ENCODE measurements around the gene ZNF222.

The ZNF222 gene

GRCh38 chr19:44032001-44032610 lies 6.9 kb downstream of the ZNF222 start:
- Histone ChIP-seq H3K4me1 (no peaks in the 10 kb centered on the region), H3K4me3 (ENCODE audit: low read depth, low read length) (no peak overlapping the region), H3K27me3 (no peaks in the 10 kb centered on the region), H3K9me3 (peaks cover 10% of the 10 kb centered on the region), H3K36me3 (peaks cover 43% of the 10 kb centered on the region)
- DNase-seq: no peak
- TF ChIP-seq CTCF (IDR thresholded peaks at IDR 0.05; ENCODE audit: low read depth, low read length): no peak

- peaks cover 27% of the 10 kb centered on the region for H3K27me3 ChIP-seq
- H3K9me3 ChIP-seq: no peaks in the 10 kb centered on the region
- H3K36me3 ChIP-seq: no peaks in the 10 kb centered on the region
- H3K4me1 ChIP-seq: no peaks in the 10 kb centered on the region
- DNase-seq: no peak
- TF ChIP-seq CTCF (IDR thresholded peaks at IDR 0.05; ENCODE audit: low read depth, low read length): no peak
- no peak overlapping the region for H3K4me3 ChIP-seq (ENCODE audit: low read depth, low read length)
Measured at GRCh38 chr19:44042147-44042546, 17.0 kb downstream of the ZNF222 start.

GRCh38 chr19:44050740-44051649 lies 25.8 kb downstream of the ZNF222 start:
- no peak for DNase-seq
- TF ChIP-seq CTCF (IDR thresholded peaks at IDR 0.05; ENCODE audit: low read depth, low read length): no peak
- peak overlapping the region; percentile 82 for H3K4me3 ChIP-seq (ENCODE audit: low read depth, low read length)
- peaks cover 3% of the 10 kb centered on the region; the same call in 1 of the 2 replicates for H3K36me3 ChIP-seq
- H3K9me3 ChIP-seq: no peaks in the 10 kb centered on the region
- H3K4me1 ChIP-seq: no peaks in the 10 kb centered on the region
- H3K27me3 ChIP-seq: peaks cover 6% of the 10 kb centered on the region

- no peak for TF ChIP-seq CTCF (IDR thresholded peaks at IDR 0.05; ENCODE audit: low read depth, low read length)
- peak within 1 kb of the TSS; percentile 82 for H3K4me3 ChIP-seq (ENCODE audit: low read depth, low read length)
- no peaks in the 10 kb centered on the region for H3K4me1 ChIP-seq
- DNase-seq: peak; percentile 92
- peaks cover 6% of the 10 kb centered on the region for H3K27me3 ChIP-seq
- no peaks in the 10 kb centered on the region for H3K9me3 ChIP-seq
- peaks cover 3% of the 10 kb centered on the region; the same call in 1 of the 2 replicates for H3K36me3 ChIP-seq
Measured at GRCh38 chr19:44051650-44052402, 26.6 kb downstream of the ZNF222 start, which contains the start of gene ZNF223. TSS of gene ZNF223 (plus strand) at chr19:44052036. CDS start at chr19:44055177, 3,141 bp downstream.

GRCh38 chr19:44055870-44056269 lies 30.7 kb downstream of the ZNF222 start:
- H3K9me3 ChIP-seq: no peaks in the 10 kb centered on the region
- no peaks in the 10 kb centered on the region for H3K4me1 ChIP-seq
- no peaks in the 10 kb centered on the region for H3K27me3 ChIP-seq
- no peak for DNase-seq
- H3K36me3 ChIP-seq: peaks cover 6% of the 10 kb centered on the region
- no peak overlapping the region for H3K4me3 ChIP-seq (ENCODE audit: low read depth, low read length)
- TF ChIP-seq CTCF (IDR thresholded peaks at IDR 0.05; ENCODE audit: low read depth, low read length): no peak
